Caco-2 (cell line): ENCODE data around the gene TRDMT1. TPM values are rescaled to one million over a fixed set of nuclear protein-coding genes. Genes with fewer than 3 reads are reported as not detected.

Source experiments
- BruUV-seq: library from RNA; stranded (reverse); fragments of 400-500 nt; replicated peaks from 2 replicates; lab custom pipeline; 2021; lab: Mats Ljungman, UMichigan
- CTCF ChIA-PET: fragments of 300-600 bp; sonication (Branson Sonifier 250); formaldehyde crosslinking; loops from one replicate; lab custom pipeline; 2022; ENCODE audit warnings: antibody characterized with exemption; lab: Charles Lee
- POLR2A ChIA-PET: fragments of 300-600 bp; sonication (Branson Sonifier 250); formaldehyde crosslinking; loops from one replicate; lab custom pipeline; 2022; ENCODE audit warnings: antibody characterized with exemption; lab: Charles Lee
- DNase-seq, 2 experiments: peaks; one replicate each; pipeline versions ENCODE4 v3.0.0 to v3.0.0-alpha.2; 2020 to 2022
- H3K27me3 ChIP-seq: replicated peaks from 2 replicates; pipeline ENCODE4 v1.6.0; 2011; ENCODE audit warnings: low read length; ENCODE audit not compliant: control insufficient read depth, insufficient read depth
- H3K36me3 ChIP-seq: 2 replicates; pipeline ENCODE4 v1.5.1; 2011; ENCODE audit warnings: low read length; ENCODE audit not compliant: control insufficient read depth, insufficient read depth
- H3K4me1 ChIP-seq: fragments of 250-450 bp; sonication (Bioruptor Pico); 2 replicates; pipeline ENCODE4 v1.5.1; 2020; ENCODE audit warnings: mild to moderate bottlenecking
- H3K4me3 ChIP-seq: 2 replicates; pipeline ENCODE4 v1.5.1; 2011; ENCODE audit warnings: low read depth, mild to moderate bottlenecking, control low read depth, low read length
- H3K9me3 ChIP-seq: fragments of 250-450 bp; sonication (Bioruptor Pico); 2 replicates; pipeline ENCODE4 v1.5.1; 2020; ENCODE audit warnings: mild to moderate bottlenecking, moderate library complexity
- H3K27ac Mint-ChIP-seq: one replicate; pipeline ENCODE4 v1.8.0; 2022; ENCODE audit warnings: mixed read lengths; ENCODE audit not compliant: unreplicated experiment
- H3K27me3 Mint-ChIP-seq: one replicate; pipeline ENCODE4 v1.8.0; 2022; ENCODE audit warnings: mixed read lengths; ENCODE audit not compliant: insufficient read depth, unreplicated experiment
- H3K36me3 Mint-ChIP-seq: one replicate; pipeline ENCODE4 v1.8.0; 2022; ENCODE audit warnings: mild to moderate bottlenecking, mixed read lengths; ENCODE audit not compliant: insufficient read depth, unreplicated experiment
- H3K4me1 Mint-ChIP-seq: one replicate; pipeline ENCODE4 v1.8.0; 2022; ENCODE audit warnings: low read depth, mixed read lengths; ENCODE audit not compliant: unreplicated experiment
- H3K4me3 Mint-ChIP-seq: one replicate; pipeline ENCODE4 v1.8.0; 2022; ENCODE audit warnings: mild to moderate bottlenecking, moderate library complexity, mixed read lengths; ENCODE audit not compliant: unreplicated experiment
- H3K9me3 Mint-ChIP-seq: one replicate; pipeline ENCODE4 v1.8.0; 2022; ENCODE audit warnings: mixed read lengths; ENCODE audit not compliant: unreplicated experiment
- CTCF ChIP-seq, 2 experiments: fragments of 200-600 bp in 1 of 2; IDR thresholded peaks; 1 replicate in 1 of 2; 2 replicates in 1 of 2; pipeline versions ENCODE4 v1.5.1 to v1.8.0; 2011 to 2022; ENCODE audit warnings: antibody characterized with exemption in 1 of 2, control low read depth in 1 of 2, inconsistent platforms in 1 of 2, low read depth in 1 of 2, low read length in 1 of 2, mild to moderate bottlenecking in 1 of 2, moderate library complexity in 1 of 2; ENCODE audit not compliant: insufficient read depth in 1 of 2, severe bottlenecking in 1 of 2, unreplicated experiment in 1 of 2
- intact Hi-C: fragments of 100-400 bp; cut with micrococcal nuclease; formaldehyde crosslinking; loops from one replicate; pipeline ENCODE4 v1.10.0; 2022; ENCODE audit not compliant: unreplicated experiment
- total RNA-seq: library from RNA; stranded (reverse); gene quantifications from 2 replicates; pipeline ENCODE4 v1.2.3, GENCODE V29; 2022

The TRDMT1 gene
- total RNA-seq, 1 experiment from 2014 or later, result 8.6 TPM

- TF ChIP-seq CTCF (IDR thresholded peaks at IDR 0.05; ENCODE audit: insufficient read depth in 1 of 2, low read depth in 1 of 2, low read length in 1 of 2, severe bottlenecking in 1 of 2, unreplicated experiment in 1 of 2), result no peak
- H3K27ac Mint-ChIP-seq, result no peak overlapping the region
- H3K9me3 Mint-ChIP-seq, result no peaks in the 10 kb centered on the region
- no peaks in the 10 kb centered on the region for H3K27me3 Mint-ChIP-seq
- no peaks in the 10 kb centered on the region for H3K36me3 ChIP-seq
- CTCF ChIA-PET, result no interaction called here
- H3K36me3 Mint-ChIP-seq, result no peaks in the 10 kb centered on the region
- POLR2A ChIA-PET, result no interaction called here
- H3K4me3 ChIP-seq, result no peak overlapping the region
- H3K27me3 ChIP-seq, result no peaks in the 10 kb centered on the region
- BruUV-seq, result no TSS peak
- no peak overlapping the region for H3K4me3 Mint-ChIP-seq
- intact Hi-C loops, result no loop called here
- peaks cover 29% of the 10 kb centered on the region for H3K4me1 Mint-ChIP-seq
- peaks cover 26% of the 10 kb centered on the region for H3K4me1 ChIP-seq
- DNase-seq, result no peak
- H3K9me3 ChIP-seq, result no peaks in the 10 kb centered on the region
Observed at GRCh38 chr10:17215782-17216122, 14.3 kb upstream of the TRDMT1 start.

GRCh38 chr10:17214971-17215781 is 13.7 kb upstream of the TRDMT1 start:
- no peaks in the 10 kb centered on the region for H3K9me3 ChIP-seq
- TF ChIP-seq CTCF (IDR thresholded peaks at IDR 0.05; ENCODE audit: insufficient read depth in 1 of 2, low read depth in 1 of 2, low read length in 1 of 2, severe bottlenecking in 1 of 2, unreplicated experiment in 1 of 2), result no peak
- Mint-ChIP-seq H3K4me3 (no peak overlapping the region), H3K4me1 (peaks cover 35% of the 10 kb centered on the region), H3K9me3 (no peaks in the 10 kb centered on the region), H3K27ac (no peak overlapping the region), H3K27me3 (no peaks in the 10 kb centered on the region), H3K36me3 (no peaks in the 10 kb centered on the region)
- ChIA-PET CTCF (no interaction called here), POLR2A (no interaction called here)
- H3K27me3 ChIP-seq, result no peaks in the 10 kb centered on the region
- H3K4me3 ChIP-seq, result no peak overlapping the region
- H3K36me3 ChIP-seq, result no peaks in the 10 kb centered on the region
- no TSS peak for BruUV-seq
- peaks cover 32% of the 10 kb centered on the region for H3K4me1 ChIP-seq
- intact Hi-C loops, result no loop called here
- DNase-seq, result no peak

GRCh38 chr10:17214526-17214925 is 13.1 kb upstream of the TRDMT1 start:
- peaks cover 38% of the 10 kb centered on the region for H3K4me1 ChIP-seq
- H3K4me3 Mint-ChIP-seq, result no peak overlapping the region

More at GRCh38 chr10:17214526-17214925, 13.1 kb upstream of the TRDMT1 start:
- ChIA-PET POLR2A (no interaction called here), CTCF (interaction anchor here (0.9 kb wide), 1 partner anchor 16 kb away, joined by 4 read pairs; no protein-coding TSS in a partner anchor)
- no peak for DNase-seq
- no peaks in the 10 kb centered on the region for H3K36me3 ChIP-seq
- no peak for TF ChIP-seq CTCF (IDR thresholded peaks at IDR 0.05; ENCODE audit: insufficient read depth in 1 of 2, low read depth in 1 of 2, low read length in 1 of 2, severe bottlenecking in 1 of 2, unreplicated experiment in 1 of 2)
- no peaks in the 10 kb centered on the region for H3K9me3 ChIP-seq
- H3K27me3 ChIP-seq, result no peaks in the 10 kb centered on the region
- intact Hi-C loops, result no loop called here
- no peak overlapping the region for H3K27ac Mint-ChIP-seq
- peaks cover 40% of the 10 kb centered on the region for H3K4me1 Mint-ChIP-seq
- H3K36me3 Mint-ChIP-seq, result no peaks in the 10 kb centered on the region
- H3K27me3 Mint-ChIP-seq, result no peaks in the 10 kb centered on the region
- no peak overlapping the region for H3K4me3 ChIP-seq
- H3K9me3 Mint-ChIP-seq, result no peaks in the 10 kb centered on the region
- BruUV-seq, result no TSS peak
